SU-DHL-6 (cell line): ENCODE data around the gene CRYZ.
"Not testable (repeated sequence)": the region's sequence is repeated elsewhere in the genome, so short reads cannot be mapped to it uniquely, and the experiment has no call there.

Experiments used
- EZH2phosphoT487 ChIP-seq: fragments of 200-600 bp; sonication (generic), shearing (Covaris generic); conservative IDR thresholded peaks from 2 replicates; pipeline ENCODE4 v1.6.1; 2018; ENCODE audit warnings: mild to moderate bottlenecking, antibody characterized with exemption, low read length, moderate library complexity, mixed read lengths
- TF ChIP-seq, protein P1 (sequence below): fragments of 200-600 bp; sonication (generic); IDR thresholded peaks from one replicate; pipeline ENCODE4 v1.5.1; 2017; ENCODE audit warnings: antibody characterized with exemption, mild to moderate bottlenecking, low read length, moderate library complexity; ENCODE audit not compliant: insufficient read depth, poor library complexity, severe bottlenecking

DNA sequence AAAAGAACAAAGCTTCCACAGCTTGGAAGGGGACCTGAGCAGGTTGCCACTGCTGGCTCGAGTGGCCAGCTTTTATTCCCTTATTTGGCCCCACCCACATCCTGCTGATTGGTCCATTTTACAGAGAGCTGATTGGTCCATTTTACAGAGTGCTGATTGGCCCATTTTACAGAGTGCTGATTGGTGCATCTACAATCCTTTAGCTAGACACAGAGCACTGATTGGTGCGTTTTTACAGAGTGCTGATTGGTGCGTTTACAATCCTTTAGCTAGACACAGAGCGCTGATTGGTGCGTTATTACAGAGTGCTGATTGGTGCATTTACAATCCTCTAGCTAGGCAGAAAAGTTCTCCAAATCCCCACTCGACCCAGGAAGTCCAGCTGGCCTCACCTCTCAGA lies 12.4 kb upstream of the CRYZ start:
- not testable (repeated sequence) for TF ChIP-seq EZH2phosphoT487
- TF ChIP-seq, protein P1, sequence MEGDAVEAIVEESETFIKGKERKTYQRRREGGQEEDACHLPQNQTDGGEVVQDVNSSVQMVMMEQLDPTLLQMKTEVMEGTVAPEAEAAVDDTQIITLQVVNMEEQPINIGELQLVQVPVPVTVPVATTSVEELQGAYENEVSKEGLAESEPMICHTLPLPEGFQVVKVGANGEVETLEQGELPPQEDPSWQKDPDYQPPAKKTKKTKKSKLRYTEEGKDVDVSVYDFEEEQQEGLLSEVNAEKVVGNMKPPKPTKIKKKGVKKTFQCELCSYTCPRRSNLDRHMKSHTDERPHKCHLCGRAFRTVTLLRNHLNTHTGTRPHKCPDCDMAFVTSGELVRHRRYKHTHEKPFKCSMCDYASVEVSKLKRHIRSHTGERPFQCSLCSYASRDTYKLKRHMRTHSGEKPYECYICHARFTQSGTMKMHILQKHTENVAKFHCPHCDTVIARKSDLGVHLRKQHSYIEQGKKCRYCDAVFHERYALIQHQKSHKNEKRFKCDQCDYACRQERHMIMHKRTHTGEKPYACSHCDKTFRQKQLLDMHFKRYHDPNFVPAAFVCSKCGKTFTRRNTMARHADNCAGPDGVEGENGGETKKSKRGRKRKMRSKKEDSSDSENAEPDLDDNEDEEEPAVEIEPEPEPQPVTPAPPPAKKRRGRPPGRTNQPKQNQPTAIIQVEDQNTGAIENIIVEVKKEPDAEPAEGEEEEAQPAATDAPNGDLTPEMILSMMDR = not testable (repeated sequence)
